Measurements from ENCODE around the gene VSIG10L2.

GRCh38 chr11:125918140-125918840, 27.6 kb upstream of the VSIG10L2 start:
- TF ChIP-seq CTCF (IDR thresholded peaks at IDR 0.05) = no peak
- no peak for TF ChIP-seq POLR2A (IDR thresholded peaks at IDR 0.05)

Measured in vagina (tissue), 2 donors.